ENCODE data around the gene HS6ST3. TPM values are rescaled to one million over a fixed set of nuclear protein-coding genes. Genes with fewer than 3 reads are reported as not detected.

HS6ST3 gene
- total and polyA plus RNA-seq, 2 donors (not counting 3 experiments of a cell fraction or from before 2014, with no cell fraction given) = 0.03 to 0.15 TPM

GRCh38 chr13:96871469-96871868 is 781.6 kb downstream of the HS6ST3 start:
- Histone ChIP-seq H3K27me3 (ENCODE audit: control insufficient read depth in 2 of 2, insufficient read depth in 2 of 2, low read length in 2 of 2) (no peaks in the 10 kb centered on the region), H3K9me1 (replicated peaks; ENCODE audit: control insufficient read depth, extremely low read depth, insufficient read depth, low read length) (no peaks in the 10 kb centered on the region), H3K4me3 (replicated peaks in 1 of 3; ENCODE audit: insufficient read depth in 1 of 3, low read depth in 1 of 3, low read length in 3 of 3) (no peak overlapping the region), H3K9me3 (replicated peaks; ENCODE audit: control insufficient read depth, insufficient read depth, low read length) (no peaks in the 10 kb centered on the region), H3K9ac (replicated peaks; ENCODE audit: extremely low read depth, insufficient read depth, low read length) (no peak overlapping the region), H3K36me3 (ENCODE audit: control insufficient read depth in 2 of 2, extremely low read depth in 1 of 2, insufficient read depth in 2 of 2, low read length in 2 of 2) (no peaks in the 10 kb centered on the region), H3K27ac (ENCODE audit: insufficient read depth, low read depth, low read length) (no peak overlapping the region), H3K79me2 (ENCODE audit: control insufficient read depth, insufficient read depth, low read length) (no peaks in the 10 kb centered on the region), H3K4me1 (ENCODE audit: control insufficient read depth, extremely low read depth, insufficient read depth, low read length) (no peaks in the 10 kb centered on the region), H3K4me2 (ENCODE audit: insufficient read depth, low read length) (no peak overlapping the region), H4K20me1 (replicated peaks; ENCODE audit: control insufficient read depth, extremely low read depth, insufficient read depth, low read length) (no peaks in the 10 kb centered on the region), H2AFZ (ENCODE audit: low read depth, low read length) (no peak overlapping the region)
- ChIA-PET POLR2A (no interaction called here), CTCF (no interaction called here)
- FAIRE-seq = no peak
- dilution Hi-C loops (cut with MboI; ENCODE audit: extremely low pct_ligation_motif_present, low sequenced_read_pairs) (no loop called here), intact Hi-C loops (cut with micrococcal nuclease) (no loop called here)
- DNase-seq (ENCODE audit: low read depth, low spot score) = no peak
- no TSS peak for BruUV-seq (replicated peaks)
- TF ChIP-seq MYC (IDR thresholded peaks at IDR 0.05; ENCODE audit: low read depth, low read length) (no peak), CTCF (IDR thresholded peaks at IDR 0.05; ENCODE audit: extremely low read depth in 1 of 2, insufficient read depth in 1 of 2, low read depth in 1 of 2, low read length in 2 of 2) (no peak), MAX (IDR thresholded peaks at IDR 0.05; ENCODE audit: insufficient read depth, insufficient read length) (no peak), JUN (IDR thresholded peaks at IDR 0.05; ENCODE audit: borderline replicate concordance, insufficient read depth, insufficient read length, low read depth) (no peak), POLR2A (IDR thresholded peaks at IDR 0.05; ENCODE audit: low read depth, low read length) (no peak), POLR2AphosphoS5 (IDR thresholded peaks at IDR 0.05; ENCODE audit: insufficient read depth, low read depth, low read length) (no peak), EZH2 (IDR thresholded peaks at IDR 0.05; ENCODE audit: borderline replicate concordance, low read depth, low read length, severe bottlenecking) (no peak), GATA2 (IDR thresholded peaks at IDR 0.05; ENCODE audit: insufficient read depth, insufficient read length, low read depth, low read length) (no peak), FOS (IDR thresholded peaks at IDR 0.05; ENCODE audit: borderline replicate concordance, insufficient read depth, low read length) (no peak)

Data from endothelial cell of umbilical vein (primary cell).